ENCODE results near the gene FBXO2. TPM values are rescaled to one million over a fixed set of nuclear protein-coding genes. Genes with fewer than 3 reads are reported as not detected.
A peak's percentile ranks its signal among the peaks of the same experiment; 100 is the strongest.

Gene FBXO2
- total and polyA plus RNA-seq, 9 of the 15 experiments (the other 6 are each of a cell fraction or from before 2014, with no cell fraction given), result 0.04 to 1.9 (median 0.27) TPM

DNA sequence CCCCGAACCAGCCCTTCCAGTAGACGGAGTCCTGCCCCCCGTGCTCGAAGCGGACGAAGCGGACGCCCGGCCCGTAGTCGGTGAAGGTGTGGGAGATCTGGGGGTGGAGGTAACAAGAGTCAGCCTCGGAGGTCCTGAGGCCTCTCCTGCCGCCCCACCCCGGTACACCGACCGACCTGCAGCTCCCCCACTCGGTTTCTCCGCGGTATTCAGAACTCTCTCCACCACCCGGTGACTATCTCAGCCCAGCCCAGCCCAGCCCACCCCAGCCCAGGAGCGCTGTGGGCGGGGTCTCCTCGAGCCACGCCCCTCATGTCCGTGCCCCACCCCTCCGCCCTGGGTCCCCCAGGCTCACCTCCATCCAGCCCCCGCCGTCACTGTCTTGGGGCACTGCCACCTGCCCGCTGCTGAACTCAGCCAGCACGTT lies 5.5 kb downstream of the FBXO2 start (continued):
- TF ChIP-seq, protein P1, sequence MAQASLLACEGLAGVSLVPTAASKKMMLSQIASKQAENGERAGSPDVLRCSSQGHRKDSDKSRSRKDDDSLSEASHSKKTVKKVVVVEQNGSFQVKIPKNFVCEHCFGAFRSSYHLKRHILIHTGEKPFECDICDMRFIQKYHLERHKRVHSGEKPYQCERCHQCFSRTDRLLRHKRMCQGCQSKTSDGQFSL (CRISPR knock-in tag; IDR thresholded peaks at IDR 0.05), result peak; percentile 36; the same call in 1 of the 2 replicates
- TF ChIP-seq, protein P1 (tag; IDR thresholded peaks at IDR 0.05), result no peak
- TF ChIP-seq SIN3A (IDR thresholded peaks at IDR 0.05; ENCODE audit: borderline replicate concordance in 2 of 2, control insufficient read depth in 1 of 2, low read depth in 2 of 2, low read length in 2 of 2) (peak in 1 of 2 experiments; percentile 55; a peak in 1 of 4 replicates), HDAC6 (IDR thresholded peaks at IDR 0.05; ENCODE audit: low read depth, low read length) (no peak), STAT5A (IDR thresholded peaks at IDR 0.05; ENCODE audit: borderline replicate concordance, low read length) (no peak), FOXJ2 (tag; IDR thresholded peaks at IDR 0.05) (no peak), OTX1 (CRISPR knock-in tag; IDR thresholded peaks at IDR 0.05) (no peak), SAFB (IDR thresholded peaks at IDR 0.05; ENCODE audit: borderline replicate concordance, low read depth, low read length) (no peak)

DNA sequence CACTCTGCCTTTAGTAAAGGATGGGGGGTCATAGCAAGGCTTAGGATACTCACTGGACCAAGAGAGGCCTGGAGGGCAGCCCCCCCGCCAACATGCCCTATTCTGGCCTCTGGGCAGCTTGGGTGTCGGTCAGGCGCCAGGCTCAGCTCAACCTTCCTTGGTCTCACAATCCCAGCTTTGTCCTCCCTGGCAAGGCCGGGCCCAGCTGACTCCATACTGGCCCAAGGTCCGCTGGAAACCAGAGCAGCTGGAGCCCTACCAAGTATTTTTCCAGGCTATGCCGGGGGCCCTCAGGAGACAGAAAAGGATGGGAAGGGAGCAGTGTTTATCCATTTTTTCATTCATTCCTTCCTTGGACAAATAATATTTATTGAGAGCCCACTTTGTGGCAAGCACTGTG lies 6.2 kb downstream of the FBXO2 start:
- intact Hi-C loops (cut with micrococcal nuclease) (no loop called here), in situ Hi-C loops (cut with MboI) (no loop called here)
- Histone ChIP-seq H3K9me1 (ENCODE audit: control insufficient read depth, insufficient read depth, low read length) (no peaks in the 10 kb centered on the region), H3K4me1 (replicated peaks in 1 of 2; ENCODE audit: control insufficient read depth in 2 of 2, insufficient read depth in 2 of 2, low read length in 2 of 2) (peaks cover 15 to 42% of the 10 kb centered on the region in 2 experiments; a peak in 4 of 5 replicates), H3K27ac (ENCODE audit: extremely low read depth, low read depth, low read length) (no peak overlapping the region), H3K4me3 (no peak overlapping the region), H3K36me3 (ENCODE audit: control insufficient read depth, insufficient read depth, low read length) (no peaks in the 10 kb centered on the region), H3K27me3 (ENCODE audit: control insufficient read depth in 2 of 2, insufficient read depth in 2 of 2, low read length in 2 of 2) (no peaks in the 10 kb centered on the region; a peak in 1 of 5 replicates), H3K9ac (ENCODE audit: insufficient read depth in 1 of 2, low read depth in 2 of 2, low read length in 2 of 2) (peak overlapping the region in 1 of 2 experiments; percentile 86; a peak in 2 of 4 replicates), H3K4me2 (ENCODE audit: insufficient read depth, low read length) (peak overlapping the region; percentile 76; the same call in 1 of the 2 replicates), H3K79me2 (ENCODE audit: control insufficient read depth, insufficient read depth, low read length) (no peaks in the 10 kb centered on the region), H3K9me3 (replicated peaks; ENCODE audit: control insufficient read depth, insufficient read depth, low read depth, low read length) (no peaks in the 10 kb centered on the region), H4K20me1 (replicated peaks; ENCODE audit: control insufficient read depth, insufficient read depth, low read length) (no peaks in the 10 kb centered on the region; the same call in 1 of the 2 replicates), H2AFZ (ENCODE audit: low read depth, low read length) (0 out of 2 replicates have a peak overlapping the region, but pooled peaks have one; percentile 92)
- TF ChIP-seq TBP (optimal IDR thresholded peaks at IDR 0.05; ENCODE audit: low read depth, low read length), result no peak
- no peak for TF ChIP-seq HMG20A (CRISPR knock-in tag; conservative IDR thresholded peaks at IDR 0.05)
- TF ChIP-seq ZNF79 (CRISPR knock-in tag; IDR thresholded peaks at IDR 0.05; ENCODE audit: low read depth), result no peak
- no peak for TF ChIP-seq POLR2AphosphoS2 (IDR thresholded peaks at IDR 0.05; ENCODE audit: low read length)
- TF ChIP-seq PATZ1 (CRISPR knock-in tag; IDR thresholded peaks at IDR 0.05; ENCODE audit: borderline replicate concordance), result no peak
- DNase-seq (ENCODE audit: extremely low read depth in 1 of 4, low spot score in 3 of 4) (no peak), FAIRE-seq (no peak), ATAC-seq (no peak)
- BruUV-seq (replicated peaks), result no TSS peak
- ChIA-PET CTCF (ENCODE audit: low intra/inter-chr PET ratio) (interaction anchor here (3.3 kb wide), 1 partner anchor 73 kb away, joined by 52 read pairs; no protein-coding TSS in a partner anchor), POLR2A (interaction anchor here (0.5 to 1.1 kb wide), 10 partner anchors 10 to 610 kb away, joined by 3 to 5 read pairs (median 3); no protein-coding TSS in a partner anchor)
- 72% methylated on average over 6 of the region's 6 CpGs for WGBS (ENCODE audit: insufficient coverage, low coverage, missing lambda C conversion rate)

All from K562 (cell line).